ENCODE results near the gene OR1M1. TPM values are rescaled to one million over a fixed set of nuclear protein-coding genes. Genes with fewer than 3 reads are reported as not detected.

The OR1M1 gene, protein sequence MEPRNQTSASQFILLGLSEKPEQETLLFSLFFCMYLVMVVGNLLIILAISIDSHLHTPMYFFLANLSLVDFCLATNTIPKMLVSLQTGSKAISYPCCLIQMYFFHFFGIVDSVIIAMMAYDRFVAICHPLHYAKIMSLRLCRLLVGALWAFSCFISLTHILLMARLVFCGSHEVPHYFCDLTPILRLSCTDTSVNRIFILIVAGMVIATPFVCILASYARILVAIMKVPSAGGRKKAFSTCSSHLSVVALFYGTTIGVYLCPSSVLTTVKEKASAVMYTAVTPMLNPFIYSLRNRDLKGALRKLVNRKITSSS
- not detected for total RNA-seq

DNA sequence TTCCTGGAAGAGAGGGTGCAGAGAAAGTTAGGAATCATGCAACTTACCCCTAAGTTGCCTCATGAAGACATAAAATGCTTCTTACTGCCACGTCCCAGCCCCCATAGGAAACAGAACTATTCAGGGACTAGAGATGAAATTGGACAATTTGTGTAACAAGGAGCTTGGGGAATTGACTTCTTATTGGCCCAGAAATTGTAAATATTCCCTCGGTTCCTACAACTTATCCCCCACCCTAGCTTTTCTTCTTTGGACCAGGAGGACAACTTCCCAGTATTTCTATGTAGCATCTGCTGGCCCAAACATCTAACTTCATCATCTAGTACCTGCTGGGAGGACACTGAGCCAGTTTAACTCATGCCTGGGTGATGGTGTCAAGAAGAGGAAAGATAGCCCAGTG is at the start of gene OR1M1:
OR1M1 (plus strand) TSS at position 301 of the 400 bp plus-strand sequence. CDS start 6,184 bp downstream, outside the sequence.
- TF ChIP-seq, protein P1, sequence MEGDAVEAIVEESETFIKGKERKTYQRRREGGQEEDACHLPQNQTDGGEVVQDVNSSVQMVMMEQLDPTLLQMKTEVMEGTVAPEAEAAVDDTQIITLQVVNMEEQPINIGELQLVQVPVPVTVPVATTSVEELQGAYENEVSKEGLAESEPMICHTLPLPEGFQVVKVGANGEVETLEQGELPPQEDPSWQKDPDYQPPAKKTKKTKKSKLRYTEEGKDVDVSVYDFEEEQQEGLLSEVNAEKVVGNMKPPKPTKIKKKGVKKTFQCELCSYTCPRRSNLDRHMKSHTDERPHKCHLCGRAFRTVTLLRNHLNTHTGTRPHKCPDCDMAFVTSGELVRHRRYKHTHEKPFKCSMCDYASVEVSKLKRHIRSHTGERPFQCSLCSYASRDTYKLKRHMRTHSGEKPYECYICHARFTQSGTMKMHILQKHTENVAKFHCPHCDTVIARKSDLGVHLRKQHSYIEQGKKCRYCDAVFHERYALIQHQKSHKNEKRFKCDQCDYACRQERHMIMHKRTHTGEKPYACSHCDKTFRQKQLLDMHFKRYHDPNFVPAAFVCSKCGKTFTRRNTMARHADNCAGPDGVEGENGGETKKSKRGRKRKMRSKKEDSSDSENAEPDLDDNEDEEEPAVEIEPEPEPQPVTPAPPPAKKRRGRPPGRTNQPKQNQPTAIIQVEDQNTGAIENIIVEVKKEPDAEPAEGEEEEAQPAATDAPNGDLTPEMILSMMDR (IDR thresholded peaks at IDR 0.05; ENCODE audit: low read depth) = no peak

DNA sequence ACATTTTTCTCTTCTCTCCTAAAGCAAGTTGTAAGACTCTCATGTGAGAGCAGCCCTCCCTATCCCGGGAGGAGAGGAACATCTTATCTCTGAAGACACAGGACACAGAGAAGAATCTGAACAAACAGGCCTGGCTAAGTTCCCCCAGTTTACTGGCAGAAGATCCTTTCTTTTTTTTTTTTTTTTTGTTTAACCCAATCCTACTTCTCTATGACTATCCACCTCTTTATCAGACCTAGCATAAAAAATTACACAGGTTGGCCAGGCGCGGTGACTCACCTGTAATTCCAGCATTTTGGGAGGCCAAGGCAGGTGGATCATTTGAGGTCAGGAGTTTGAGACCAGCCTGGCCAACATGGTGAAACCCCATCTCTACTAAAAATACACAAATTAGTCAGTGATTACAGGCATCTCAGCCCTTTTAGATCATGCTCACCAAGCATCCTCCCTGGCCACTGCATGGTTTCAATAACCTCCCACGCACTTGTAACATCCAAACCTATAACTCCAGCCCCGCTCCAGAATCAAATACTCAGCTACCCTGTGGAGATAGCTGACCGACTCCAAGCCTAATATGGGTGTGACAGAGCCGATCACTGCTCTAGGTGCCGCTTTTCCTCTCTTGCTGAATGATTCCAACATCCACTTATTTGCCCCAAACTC is 49.3 kb upstream of the OR1M1 start:
- TF ChIP-seq, protein P1 (IDR thresholded peaks at IDR 0.05; ENCODE audit: low read depth) = no peak

DNA sequence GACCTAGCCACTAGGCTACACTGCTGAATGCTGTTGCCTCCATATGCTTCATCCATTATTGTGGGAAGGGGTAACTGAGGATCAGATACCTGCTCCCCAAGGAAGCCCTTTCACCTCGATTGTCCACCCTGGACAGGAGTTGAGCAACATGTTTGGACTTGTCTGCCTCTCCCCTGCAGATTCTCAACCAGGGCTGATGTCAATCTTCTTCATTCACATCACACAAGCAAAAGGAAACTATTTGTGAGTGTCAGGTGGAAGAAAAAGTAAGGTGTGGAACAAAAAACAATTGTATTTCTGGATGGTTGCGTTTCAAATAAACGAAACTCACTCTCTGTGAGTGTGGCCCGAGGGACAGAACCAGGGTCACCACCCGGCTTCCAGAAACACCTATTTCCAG is 47.1 kb upstream of the OR1M1 start:
- TF ChIP-seq, protein P1 (IDR thresholded peaks at IDR 0.05; ENCODE audit: low read depth) = no peak

DNA sequence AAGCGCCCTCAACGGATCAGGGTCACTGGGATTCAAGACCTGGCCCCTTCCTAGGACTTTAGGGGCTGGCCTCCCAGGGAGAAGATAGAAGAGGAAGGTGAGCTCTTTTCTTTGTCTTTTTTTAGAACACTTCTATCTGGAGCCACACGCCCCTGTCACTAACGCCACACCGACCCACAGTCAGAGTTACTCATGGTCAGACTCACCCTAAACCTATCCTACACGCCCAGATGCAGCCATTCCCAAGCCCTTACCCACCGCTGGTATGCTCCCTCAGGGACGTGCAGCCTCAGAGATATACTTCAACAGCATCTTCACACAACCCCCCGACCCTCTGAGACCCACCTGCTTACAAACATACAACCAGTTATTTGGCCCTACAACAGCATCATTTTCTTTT is 46.7 kb upstream of the OR1M1 start:
- TF ChIP-seq, protein P1 (IDR thresholded peaks at IDR 0.05; ENCODE audit: low read depth) = no peak

DNA sequence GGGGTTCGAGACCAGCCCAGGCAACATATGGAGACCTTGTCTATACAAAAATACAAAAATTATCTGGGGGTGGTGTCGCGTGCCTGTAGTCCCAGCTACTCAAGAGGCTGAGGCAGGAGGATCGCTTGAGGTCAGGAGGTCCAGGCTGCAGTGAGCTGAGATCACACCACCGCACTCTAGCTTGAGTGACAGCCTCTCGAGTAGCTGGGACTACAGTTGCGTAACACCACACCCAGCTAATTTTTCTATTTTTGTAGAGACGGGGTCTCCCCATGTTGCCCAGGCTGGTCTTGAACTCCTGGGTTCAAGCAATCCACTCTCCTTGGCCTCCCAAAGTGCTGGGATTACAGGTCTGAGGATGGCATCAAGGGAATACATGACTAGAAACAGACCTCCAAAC is 45.8 kb upstream of the OR1M1 start:
- TF ChIP-seq, protein P1 (IDR thresholded peaks at IDR 0.05; ENCODE audit: low read depth) = no peak

DNA sequence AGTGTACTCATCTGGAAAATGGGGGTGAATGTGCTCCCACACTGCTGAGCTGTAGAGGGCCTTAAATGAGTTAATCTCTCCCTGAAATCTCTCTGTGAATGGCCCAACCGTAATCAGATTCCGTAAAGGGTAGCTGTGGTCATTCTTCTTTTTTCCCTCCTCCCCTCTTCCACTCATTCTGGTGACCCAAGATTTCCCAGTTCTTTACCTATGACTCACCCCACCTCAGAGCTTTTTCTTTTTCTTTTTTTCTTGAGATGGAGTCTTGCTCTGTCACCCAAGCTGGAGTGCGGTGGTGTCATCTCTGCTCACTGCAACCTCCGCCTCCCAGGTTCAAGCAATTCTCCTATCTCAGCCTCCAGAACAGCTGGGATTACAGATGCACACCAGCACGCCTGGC is 43.3 kb upstream of the OR1M1 start:
- TF ChIP-seq, protein P1 (IDR thresholded peaks at IDR 0.05; ENCODE audit: low read depth) = no peak

DNA sequence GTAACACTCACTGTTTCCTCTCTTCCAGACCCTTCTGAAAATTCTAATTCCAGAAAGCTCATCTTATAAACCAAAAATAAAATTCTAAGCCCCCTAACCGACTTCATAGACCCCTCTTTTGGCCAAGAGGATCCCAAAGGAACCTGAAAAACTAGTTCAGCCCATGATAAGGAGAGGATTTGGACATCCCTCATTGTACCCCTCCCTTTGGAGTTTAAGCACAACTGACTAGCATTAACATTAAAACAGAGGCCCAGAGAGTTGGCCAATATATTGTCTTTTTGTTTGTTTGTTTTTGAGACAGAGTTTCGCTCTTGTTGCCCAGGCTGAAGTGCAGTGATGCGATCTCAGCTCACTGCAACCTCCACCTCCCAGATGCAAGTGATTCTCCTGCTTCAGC is 42.4 kb upstream of the OR1M1 start:
- TF ChIP-seq, protein P1 (IDR thresholded peaks at IDR 0.05; ENCODE audit: low read depth) = no peak
